Neural progenitor cell (in vitro differentiated cells): ENCODE measurements around the gene UCN2.

Source experiments
- CTCF ChIP-seq: fragments of 200-600 bp; sonication (generic); IDR thresholded peaks from 2 replicates; pipeline ENCODE4 v1.5.1; 2017; ENCODE audit warnings: antibody characterized with exemption, mild to moderate bottlenecking
- EZH2 ChIP-seq: fragments of 200-600 bp; sonication (generic); IDR thresholded peaks from 2 replicates; pipeline ENCODE4 v1.6.1; 2017; ENCODE audit warnings: antibody characterized with exemption, mild to moderate bottlenecking, moderate library complexity
- EZH2phosphoT487 ChIP-seq: fragments of 200-600 bp; sonication (generic); IDR thresholded peaks from 2 replicates; pipeline ENCODE4 v1.6.1; 2017; ENCODE audit warnings: antibody characterized with exemption

- no peak for TF ChIP-seq CTCF
- no peak for TF ChIP-seq EZH2
- no peak for TF ChIP-seq EZH2phosphoT487
Measured at GRCh38 chr3:48588230-48588629, 24.6 kb upstream of the UCN2 start.
